ENCODE data around the gene SLC17A1.

DNA sequence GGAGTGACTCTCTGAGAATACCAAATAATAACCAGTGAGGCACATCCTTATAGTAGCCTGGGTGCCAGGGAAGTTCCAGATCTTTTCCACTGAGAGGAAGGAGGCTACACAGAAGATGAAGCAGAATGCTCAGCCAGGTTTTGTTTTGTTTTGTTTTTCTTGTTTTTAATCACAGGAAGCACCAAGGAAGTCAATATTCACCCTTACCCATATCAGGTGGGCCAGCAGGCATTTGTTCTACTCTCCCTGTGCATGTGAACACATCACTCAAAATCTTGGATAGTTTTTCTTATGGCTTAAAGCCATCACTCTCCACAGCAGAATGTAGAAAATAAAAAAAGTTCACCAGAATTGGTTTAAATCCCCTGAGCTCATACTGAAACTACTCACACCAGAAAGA is 10.5 kb downstream of the SLC17A1 start:
- TF ChIP-seq POLR2AphosphoS5 (IDR thresholded peaks at IDR 0.05; ENCODE audit: low read depth, low read length) (no peak), TAF1 (IDR thresholded peaks at IDR 0.05; ENCODE audit: borderline replicate concordance, insufficient read depth, low read length) (no peak), SIN3A (IDR thresholded peaks at IDR 0.05; ENCODE audit: borderline replicate concordance, insufficient read depth, low read length) (no peak), FOXP2 (optimal IDR thresholded peaks at IDR 0.05; ENCODE audit: borderline replicate concordance, extremely low read depth, extremely low read length, insufficient read depth) (no peak)
- TF ChIP-seq, protein P1, sequence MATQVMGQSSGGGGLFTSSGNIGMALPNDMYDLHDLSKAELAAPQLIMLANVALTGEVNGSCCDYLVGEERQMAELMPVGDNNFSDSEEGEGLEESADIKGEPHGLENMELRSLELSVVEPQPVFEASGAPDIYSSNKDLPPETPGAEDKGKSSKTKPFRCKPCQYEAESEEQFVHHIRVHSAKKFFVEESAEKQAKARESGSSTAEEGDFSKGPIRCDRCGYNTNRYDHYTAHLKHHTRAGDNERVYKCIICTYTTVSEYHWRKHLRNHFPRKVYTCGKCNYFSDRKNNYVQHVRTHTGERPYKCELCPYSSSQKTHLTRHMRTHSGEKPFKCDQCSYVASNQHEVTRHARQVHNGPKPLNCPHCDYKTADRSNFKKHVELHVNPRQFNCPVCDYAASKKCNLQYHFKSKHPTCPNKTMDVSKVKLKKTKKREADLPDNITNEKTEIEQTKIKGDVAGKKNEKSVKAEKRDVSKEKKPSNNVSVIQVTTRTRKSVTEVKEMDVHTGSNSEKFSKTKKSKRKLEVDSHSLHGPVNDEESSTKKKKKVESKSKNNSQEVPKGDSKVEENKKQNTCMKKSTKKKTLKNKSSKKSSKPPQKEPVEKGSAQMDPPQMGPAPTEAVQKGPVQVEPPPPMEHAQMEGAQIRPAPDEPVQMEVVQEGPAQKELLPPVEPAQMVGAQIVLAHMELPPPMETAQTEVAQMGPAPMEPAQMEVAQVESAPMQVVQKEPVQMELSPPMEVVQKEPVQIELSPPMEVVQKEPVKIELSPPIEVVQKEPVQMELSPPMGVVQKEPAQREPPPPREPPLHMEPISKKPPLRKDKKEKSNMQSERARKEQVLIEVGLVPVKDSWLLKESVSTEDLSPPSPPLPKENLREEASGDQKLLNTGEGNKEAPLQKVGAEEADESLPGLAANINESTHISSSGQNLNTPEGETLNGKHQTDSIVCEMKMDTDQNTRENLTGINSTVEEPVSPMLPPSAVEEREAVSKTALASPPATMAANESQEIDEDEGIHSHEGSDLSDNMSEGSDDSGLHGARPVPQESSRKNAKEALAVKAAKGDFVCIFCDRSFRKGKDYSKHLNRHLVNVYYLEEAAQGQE (IDR thresholded peaks at IDR 0.05; ENCODE audit: insufficient read depth in 1 of 2, low read depth in 2 of 2, low read length in 2 of 2) = no peak

Data from PFSK-1 (cell line).